Retina (tissue), 1 donor: Measurements from ENCODE around the gene SDCBP2.

Experiments
- DNase-seq: peaks from one replicate; pipeline ENCODE4 v3.0.0-alpha.2; 2016

SDCBP2 gene

GRCh38 chr20:1328680-1329330, at the start of gene SDCBP2:
TSS of gene SDCBP2 (minus strand) at chr20:1329139. CDS start at chr20:1320416, 8,723 bp downstream.
- no peak for DNase-seq

- DNase-seq = no peak
These were observed 49.8 kb upstream of the SDCBP2 start for GRCh38 chr20:1378735-1379125.

GRCh38 chr20:1377984-1378734, 49.2 kb upstream of the SDCBP2 start:
- DNase-seq = no peak

GRCh38 chr20:1377341-1377871, 48.5 kb upstream of the SDCBP2 start:
- DNase-seq = no peak

GRCh38 chr20:1376408-1377270, 47.7 kb upstream of the SDCBP2 start:
- DNase-seq = no peak

- DNase-seq = no peak
These were observed 47.1 kb upstream of the SDCBP2 start for GRCh38 chr20:1376007-1376406.

GRCh38 chr20:1375515-1375914, 46.6 kb upstream of the SDCBP2 start:
- no peak for DNase-seq

GRCh38 chr20:1374246-1374645, 45.3 kb upstream of the SDCBP2 start:
- DNase-seq = no peak

- DNase-seq = no peak
These were observed 44.7 kb upstream of the SDCBP2 start for GRCh38 chr20:1373614-1374013.

- DNase-seq = no peak
These were observed 44.1 kb upstream of the SDCBP2 start for GRCh38 chr20:1373036-1373435.

GRCh38 chr20:1371830-1372539, 43.0 kb upstream of the SDCBP2 start:
- no peak for DNase-seq

- DNase-seq = no peak
These were observed 42.4 kb upstream of the SDCBP2 start for GRCh38 chr20:1371202-1371782.

- no peak for DNase-seq
These were observed 41.7 kb upstream of the SDCBP2 start for GRCh38 chr20:1370548-1371110.

GRCh38 chr20:1369970-1370369, 41.0 kb upstream of the SDCBP2 start:
- no peak for DNase-seq

- no peak for DNase-seq
These were observed 39.7 kb upstream of the SDCBP2 start for GRCh38 chr20:1368448-1369199.

- no peak for DNase-seq
These were observed 38.5 kb upstream of the SDCBP2 start for GRCh38 chr20:1367479-1367878.

- no peak for DNase-seq
These were observed 35.2 kb upstream of the SDCBP2 start for GRCh38 chr20:1364106-1364505.

- no peak for DNase-seq
These were observed 34.6 kb upstream of the SDCBP2 start for GRCh38 chr20:1363522-1363921.

- DNase-seq = no peak
These were observed 33.5 kb upstream of the SDCBP2 start for GRCh38 chr20:1362484-1362883.

- no peak for DNase-seq
These were observed 31.3 kb upstream of the SDCBP2 start for GRCh38 chr20:1360094-1360846.
